ENCODE results near the gene SLC39A7.

SLC39A7 gene

GRCh38 chr6:33190504-33191107 is 10.1 kb upstream of the SLC39A7 start:
- no peak for DNase-seq

- DNase-seq: no peak
Observed at GRCh38 chr6:33191383-33192104, 9.1 kb upstream of the SLC39A7 start.

- DNase-seq: no peak
Observed at GRCh38 chr6:33192105-33192646, 8.5 kb upstream of the SLC39A7 start, which contains the start of gene COL11A2. COL11A2 (minus strand) TSS chr6:33192467; CDS start chr6:33192240, 227 bp downstream.

GRCh38 chr6:33192671-33193602 is 7.7 kb upstream of the SLC39A7 start:
- DNase-seq: no peak

- no peak for DNase-seq
Observed at GRCh38 chr6:33193619-33194018, 7.0 kb upstream of the SLC39A7 start.

- DNase-seq: no peak
Observed at GRCh38 chr6:33194431-33194979, 6.2 kb upstream of the SLC39A7 start.

GRCh38 chr6:33195304-33196165 is 5.1 kb upstream of the SLC39A7 start:
- DNase-seq: no peak

- DNase-seq: peak; percentile 28
Observed at GRCh38 chr6:33197431-33198048, 3.1 kb upstream of the SLC39A7 start.

GRCh38 chr6:33198159-33198852 is 2.4 kb upstream of the SLC39A7 start:
- no peak for DNase-seq

- DNase-seq: no peak
Observed at GRCh38 chr6:33198853-33199436, 1.7 kb upstream of the SLC39A7 start.

- DNase-seq: peak; percentile 54
Observed at GRCh38 chr6:33199687-33200218, 914 bp upstream of the SLC39A7 start.

- DNase-seq: no peak
Observed at GRCh38 chr6:33201147-33201545, 479 bp downstream of the SLC39A7 start.

GRCh38 chr6:33201935-33202334 is 1.3 kb downstream of the SLC39A7 start:
- no peak for DNase-seq

- no peak for DNase-seq
Observed at GRCh38 chr6:33202799-33203198, 2.1 kb downstream of the SLC39A7 start.

- DNase-seq: no peak
Observed at GRCh38 chr6:33203443-33204164, 2.9 kb downstream of the SLC39A7 start.

- no peak for DNase-seq
Observed at GRCh38 chr6:33204165-33204414, 3.4 kb downstream of the SLC39A7 start.

GRCh38 chr6:33204415-33205190 is 3.9 kb downstream of the SLC39A7 start, which contains the start of gene HSD17B8:
HSD17B8 (plus strand) TSS chr6:33204655; CDS start chr6:33204669, 14 bp downstream.
- peak; percentile 65 for DNase-seq

GRCh38 chr6:33205191-33206026 is 4.7 kb downstream of the SLC39A7 start:
- DNase-seq: no peak
